Urothelium cell line (cell line): ENCODE measurements around the gene ETDC.
"Not testable (repeated sequence)": the region's sequence is repeated elsewhere in the genome, so short reads cannot be mapped to it uniquely, and the experiment has no call there.

Experiments
- DNase-seq: peaks from one replicate; pipeline ENCODE4 v3.0.0; 2011; ENCODE audit warnings: low spot score, mixed read lengths
- FAIRE-seq: peaks from 2 replicates; lab custom pipeline; 2011; peaks lifted over from hg19 to GRCh38; lab: Jason Lieb, UNC

Gene ETDC

DNA sequence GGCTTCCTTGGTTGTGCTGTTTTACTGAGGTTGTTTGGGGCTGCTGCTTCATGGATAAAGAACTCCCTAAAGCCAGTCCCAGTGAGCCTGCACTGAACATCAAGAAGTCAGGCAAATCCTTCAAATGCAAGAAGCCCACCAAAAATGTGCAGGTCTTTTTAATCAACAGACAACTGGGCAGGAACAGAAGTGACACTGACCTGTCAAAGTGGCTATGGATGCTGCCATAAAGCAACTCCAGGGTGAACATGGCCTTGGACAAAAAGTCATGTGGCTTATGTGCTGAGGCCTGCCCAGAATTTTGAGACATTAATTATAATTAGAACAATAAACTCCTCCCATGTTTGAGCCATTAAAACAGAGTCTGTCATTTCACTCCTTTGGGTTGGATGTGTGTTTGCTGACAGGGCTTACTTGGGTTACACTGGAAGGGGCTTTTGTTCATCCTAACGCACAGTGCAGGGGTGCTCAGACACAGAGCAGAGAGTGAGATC, at the start of gene ETDC:
Gene ETDC, plus strand, starts transcription at position 51 of the 494 bp plus-strand sequence. Its CDS starts 0 bp downstream, at position 51.
- DNase-seq (no peak), FAIRE-seq (no peak)

DNA sequence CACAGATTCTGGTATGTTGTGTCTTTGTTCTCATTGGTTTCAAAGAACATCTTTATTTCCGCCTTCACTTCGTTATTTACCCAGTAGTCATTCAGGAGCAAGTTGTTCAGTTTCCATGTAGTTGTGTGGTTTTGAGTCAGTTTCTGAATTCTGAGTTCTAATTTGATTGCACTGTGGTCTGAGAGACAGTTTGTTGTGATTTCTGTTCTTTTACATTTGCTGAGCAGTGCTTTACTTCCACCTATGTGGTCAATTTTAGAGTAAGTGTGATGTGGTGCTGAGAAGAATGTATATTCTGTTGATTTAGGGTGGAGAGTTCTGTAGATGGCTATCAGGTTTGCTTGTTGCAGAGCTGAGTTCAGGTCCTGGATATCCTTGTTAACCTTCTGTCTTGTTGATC, 48.3 kb upstream of the ETDC start:
- DNase-seq, FAIRE-seq: not testable (repeated sequence)

DNA sequence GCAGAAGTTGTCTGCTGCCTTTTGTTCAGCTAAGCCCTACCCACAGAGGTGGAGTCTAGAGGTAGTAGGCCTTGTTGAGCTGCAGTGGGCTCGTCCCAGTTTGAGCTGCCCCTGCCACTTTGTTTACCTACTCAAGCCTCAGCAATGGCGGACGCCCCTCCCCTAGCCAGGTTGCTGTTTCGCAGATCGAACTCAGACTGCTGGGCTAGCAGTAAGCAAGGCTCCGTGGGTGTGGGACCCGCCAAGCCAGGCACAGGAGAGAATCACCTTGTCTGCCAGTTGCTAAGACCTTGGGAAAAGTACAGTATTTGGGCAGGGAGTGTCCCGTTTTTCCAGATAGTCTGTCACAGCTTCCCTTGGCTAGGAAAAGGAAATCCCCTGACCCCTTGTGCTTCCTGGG, 45.9 kb upstream of the ETDC start:
- not testable (repeated sequence) for FAIRE-seq, DNase-seq

DNA sequence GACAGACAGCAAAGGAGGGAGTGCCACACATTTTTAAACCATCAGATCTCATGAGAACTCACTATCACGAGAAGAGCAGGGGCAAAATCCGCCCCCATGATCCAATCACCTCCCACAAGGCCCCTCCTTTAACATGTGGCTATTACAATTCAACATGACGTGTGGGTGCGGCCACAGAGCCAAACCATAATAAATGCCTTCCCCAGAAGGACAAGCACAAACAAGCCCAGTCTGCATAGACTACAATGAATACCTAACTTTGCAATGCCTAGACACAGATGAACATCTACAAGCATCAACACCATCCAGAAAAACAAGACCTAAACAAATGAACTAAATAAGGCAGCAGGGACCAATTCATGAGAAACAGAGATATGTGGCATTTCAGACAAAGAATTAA, 45.1 kb upstream of the ETDC start:
- FAIRE-seq = no peak

DNA sequence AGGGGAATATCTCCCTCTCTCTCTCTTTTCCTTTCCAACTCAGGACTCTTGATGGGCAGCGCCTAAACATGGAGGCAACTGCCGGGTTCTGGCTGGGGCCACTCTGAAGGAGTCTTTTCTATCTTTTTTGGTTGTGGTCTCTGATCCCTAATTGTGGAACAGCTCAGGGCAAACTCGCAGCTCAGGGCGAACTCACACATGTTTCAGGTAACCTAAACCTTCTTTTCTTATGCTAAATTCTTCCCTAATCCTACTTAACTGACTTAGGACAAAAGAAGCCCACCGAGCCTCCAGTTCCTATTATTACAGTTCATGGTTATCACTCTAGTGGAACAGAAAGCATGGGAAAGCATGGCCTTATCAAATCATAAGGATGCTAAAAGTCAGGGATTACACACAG, 36.1 kb upstream of the ETDC start:
- DNase-seq (no peak), FAIRE-seq (no peak)

More for the DNA sequence above, 45.1 kb upstream of the ETDC start:
- no peak for DNase-seq

DNA sequence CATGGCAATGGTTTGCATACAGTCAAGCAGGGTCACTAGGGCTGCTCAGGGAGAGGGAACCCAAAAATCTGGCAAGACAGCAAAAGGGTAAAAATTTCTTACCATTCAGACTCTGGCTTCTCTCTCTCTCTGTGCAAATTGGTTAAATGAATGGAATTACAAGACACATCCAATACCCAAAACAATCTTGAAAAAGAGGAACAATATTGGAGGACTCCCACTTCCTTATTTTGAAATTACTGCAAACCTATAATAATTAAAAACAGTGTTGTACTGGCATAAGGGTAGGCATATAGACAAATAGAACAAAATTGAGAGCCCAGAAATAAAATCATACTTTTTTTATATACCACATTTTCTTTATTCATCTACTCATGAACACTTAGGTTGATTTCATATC, 33.3 kb upstream of the ETDC start:
- FAIRE-seq = no peak

DNA sequence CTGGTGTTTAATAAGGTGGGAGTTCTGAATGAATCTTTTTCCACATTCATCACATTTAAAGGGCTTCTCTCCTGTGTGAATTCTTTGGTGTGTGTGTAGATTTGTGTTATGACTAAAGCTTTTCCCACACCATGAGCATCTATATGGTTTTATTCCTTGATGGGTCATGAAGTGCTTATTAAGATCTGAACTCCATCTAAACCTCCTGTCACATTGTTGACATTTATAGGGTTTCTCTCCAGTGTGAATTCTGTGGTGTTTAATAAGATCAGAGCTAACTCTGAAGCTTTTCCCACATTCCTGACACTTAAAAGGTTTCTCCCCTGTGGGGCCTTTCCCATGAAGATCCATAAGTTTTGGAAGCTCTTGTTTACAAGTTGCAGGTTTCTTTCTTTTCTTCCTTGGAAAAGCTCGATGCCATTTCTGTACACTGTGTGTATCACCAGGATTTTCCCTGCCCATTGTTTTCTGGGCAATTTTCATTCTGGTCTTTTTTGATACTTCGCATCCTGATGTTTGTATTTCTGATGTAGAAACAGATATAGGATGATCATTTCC, 21.9 kb upstream of the ETDC start:
- FAIRE-seq = no peak
- no peak for DNase-seq

More for the DNA sequence above, 33.3 kb upstream of the ETDC start:
- DNase-seq = no peak

DNA sequence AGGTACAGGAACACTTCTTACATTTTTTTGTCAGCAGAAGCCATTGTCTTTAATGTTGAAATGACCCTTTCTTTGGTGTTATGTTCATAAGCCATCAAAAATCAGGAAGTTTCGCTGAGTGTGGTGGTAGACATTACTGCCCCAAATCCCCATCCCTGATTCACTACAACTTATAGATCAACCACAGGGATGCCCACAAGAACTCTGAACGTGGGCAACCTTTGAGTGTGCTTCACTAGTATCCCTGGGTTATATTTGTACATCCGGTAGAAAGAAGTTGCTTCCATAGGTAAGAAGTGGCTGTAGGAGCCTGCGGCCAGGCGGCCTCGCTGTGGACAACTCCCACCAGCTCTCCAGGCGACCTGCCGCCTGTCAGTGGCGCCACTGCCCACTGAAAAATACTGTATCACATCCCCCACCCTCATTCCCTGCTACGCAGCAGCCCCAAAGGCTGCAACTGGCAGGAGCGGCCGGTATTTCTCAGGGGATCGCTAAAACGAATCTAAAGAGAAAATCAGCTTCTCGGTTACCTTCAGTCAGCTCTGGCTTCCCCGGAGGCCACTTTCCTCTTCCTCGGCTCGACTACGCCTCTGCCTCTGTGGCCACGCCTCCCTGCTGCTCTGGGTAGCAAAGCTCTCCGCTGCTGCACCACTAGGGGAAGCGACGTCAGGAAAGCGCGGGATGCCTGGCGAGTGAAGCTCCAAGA, 13.9 kb upstream of the ETDC start:
- DNase-seq (no peak), FAIRE-seq (no peak)

DNA sequence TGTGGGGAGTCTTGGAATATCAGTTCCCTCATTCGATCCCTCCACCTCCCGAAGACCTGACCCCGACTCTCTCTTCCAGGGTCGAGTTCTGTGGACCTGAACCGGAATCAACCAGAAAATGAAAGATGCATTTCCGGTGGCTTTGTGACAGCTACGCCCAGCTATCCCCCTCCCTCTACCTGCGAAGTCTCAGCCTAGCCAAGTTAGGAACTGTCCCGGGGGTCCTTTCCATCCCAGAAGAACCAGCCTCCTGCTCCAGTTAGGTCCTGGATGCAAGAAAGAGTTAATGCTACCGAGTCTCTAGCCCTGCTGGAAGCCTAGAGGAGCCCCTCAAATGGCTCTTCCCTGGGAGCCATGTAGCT, 13.4 kb upstream of the ETDC start:
- DNase-seq (no peak), FAIRE-seq (no peak)

DNA sequence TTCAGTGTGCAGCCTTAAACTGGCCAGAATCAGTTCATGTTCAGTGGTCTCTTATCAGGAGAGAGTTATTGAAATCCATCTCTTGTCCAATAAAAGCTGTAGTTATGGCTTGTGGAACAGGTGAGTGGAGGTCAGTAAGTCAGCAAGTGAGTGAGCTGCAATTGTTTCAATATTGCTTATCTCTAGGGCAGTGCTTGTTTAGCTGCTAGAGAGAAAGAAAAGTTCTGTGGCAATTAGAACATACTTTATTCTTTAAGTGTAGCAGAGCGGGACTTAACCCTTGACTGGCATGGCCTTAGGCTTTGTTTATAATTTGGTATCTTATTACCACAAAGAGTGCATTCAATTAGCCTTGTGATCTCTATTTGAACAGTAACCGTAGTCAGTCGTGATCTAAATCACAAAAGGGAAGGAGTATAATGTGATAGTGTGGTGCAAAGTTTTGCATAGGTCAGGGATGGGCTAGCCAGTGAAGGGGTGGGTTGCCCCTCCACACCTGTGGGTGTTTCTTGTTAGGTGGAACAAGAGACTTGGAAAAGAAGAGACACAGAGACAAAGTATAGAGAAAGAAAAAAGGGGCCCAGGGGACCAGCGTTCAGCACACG, 6.9 kb upstream of the ETDC start:
- FAIRE-seq (no peak), DNase-seq (no peak)

DNA sequence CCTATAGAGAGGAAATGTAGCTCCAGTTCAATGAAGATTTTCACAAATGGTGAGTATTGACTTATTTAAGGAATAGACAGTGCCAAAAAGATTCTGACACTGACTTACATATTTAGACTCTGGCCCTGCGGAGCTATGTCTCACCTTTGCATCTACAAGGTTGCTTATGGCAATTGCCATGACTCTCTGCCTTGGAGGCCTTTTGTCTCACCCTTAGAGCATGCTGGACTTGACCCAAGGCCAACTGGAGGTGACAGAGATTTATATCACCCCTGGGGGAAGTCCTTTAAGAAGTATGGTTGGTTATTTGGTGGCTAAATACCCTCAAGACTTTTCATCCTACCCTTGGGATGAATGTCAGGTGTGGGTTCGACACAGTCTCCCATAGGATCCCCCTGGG, 4.5 kb upstream of the ETDC start:
- DNase-seq = no peak
- FAIRE-seq = no peak

DNA sequence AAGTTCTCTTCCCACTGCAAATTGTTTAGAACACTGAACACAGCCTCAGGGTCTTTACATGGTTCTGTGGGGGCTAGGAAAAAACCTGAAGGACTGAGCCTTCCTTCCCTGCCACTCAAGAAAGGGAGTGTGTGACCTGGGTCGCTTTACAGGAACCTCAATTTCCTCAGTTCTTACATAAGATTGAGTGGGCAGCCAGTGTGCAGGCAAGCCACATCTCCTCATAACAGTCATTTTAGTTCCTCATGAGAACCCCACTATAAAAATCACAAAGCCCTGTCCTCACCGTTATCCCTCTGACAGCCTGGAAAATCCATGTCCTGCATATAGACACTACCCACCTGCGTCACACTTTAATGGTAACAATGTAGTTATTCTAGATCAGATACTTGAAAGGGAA, 2.1 kb upstream of the ETDC start:
- DNase-seq (no peak), FAIRE-seq (no peak)

DNA sequence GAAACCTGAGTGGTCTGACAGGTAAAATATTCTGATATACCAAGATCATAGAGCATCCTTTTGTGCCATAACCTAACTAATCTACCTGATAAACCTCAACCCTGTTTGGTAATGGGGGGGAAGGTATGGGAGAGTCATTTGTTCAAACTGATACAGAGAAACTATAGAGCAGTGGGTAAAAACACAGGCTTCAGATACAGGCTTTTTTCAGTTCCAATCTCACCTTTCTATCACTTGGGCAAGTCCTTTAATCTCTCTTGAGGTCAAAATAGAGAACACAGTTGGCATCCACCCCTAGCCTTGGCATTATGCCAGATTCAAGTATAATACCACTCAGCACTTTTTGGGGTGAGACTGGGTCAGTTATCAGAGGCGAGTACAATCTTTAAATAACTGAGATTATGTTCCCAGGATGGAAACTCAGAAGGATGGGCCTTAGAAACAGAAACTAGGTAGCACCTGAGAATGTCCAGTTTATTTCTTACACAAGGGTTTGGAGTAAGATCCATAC, 880 bp upstream of the ETDC start:
- FAIRE-seq (no peak), DNase-seq (no peak)

DNA sequence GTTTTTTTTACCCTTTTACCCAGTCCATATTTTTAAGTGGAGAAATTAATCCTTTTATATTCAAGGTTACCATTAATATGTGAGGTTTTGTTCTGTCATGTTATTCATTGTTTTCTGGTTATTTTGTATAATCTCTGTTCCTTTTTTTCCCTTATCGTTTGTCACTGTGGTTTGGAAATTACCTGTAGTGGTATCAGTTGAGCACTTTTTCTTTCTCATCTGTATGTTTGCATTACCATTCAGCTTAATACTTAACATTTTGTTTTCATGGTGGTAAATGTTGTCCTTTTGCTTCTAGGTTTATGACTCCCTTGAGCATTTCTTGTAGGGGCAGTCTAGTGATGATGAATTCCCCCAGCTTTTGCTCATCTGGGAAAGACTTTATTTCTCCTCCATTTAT, 6.6 kb downstream of the ETDC start:
- no peak for FAIRE-seq
- DNase-seq = no peak

DNA sequence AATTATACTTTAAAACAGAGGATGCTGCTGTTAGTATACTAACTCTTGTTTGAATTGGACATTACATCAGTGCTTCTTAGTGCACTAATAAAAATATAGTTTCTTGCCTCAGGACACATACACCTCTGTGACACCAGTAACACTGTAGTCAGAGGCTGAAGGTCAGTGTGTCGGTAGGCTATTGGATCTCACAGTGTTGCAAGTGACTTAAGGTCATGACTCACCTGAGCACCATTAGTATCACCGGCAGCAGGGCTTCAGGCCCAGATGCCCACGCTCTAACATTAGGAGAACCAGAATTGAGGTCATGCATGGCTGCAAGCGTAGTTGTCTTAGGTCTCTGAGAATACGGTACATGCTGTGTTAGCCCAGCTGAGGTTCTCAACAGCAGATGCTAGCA, 15.2 kb downstream of the ETDC start:
- FAIRE-seq (no peak), DNase-seq (no peak)

DNA sequence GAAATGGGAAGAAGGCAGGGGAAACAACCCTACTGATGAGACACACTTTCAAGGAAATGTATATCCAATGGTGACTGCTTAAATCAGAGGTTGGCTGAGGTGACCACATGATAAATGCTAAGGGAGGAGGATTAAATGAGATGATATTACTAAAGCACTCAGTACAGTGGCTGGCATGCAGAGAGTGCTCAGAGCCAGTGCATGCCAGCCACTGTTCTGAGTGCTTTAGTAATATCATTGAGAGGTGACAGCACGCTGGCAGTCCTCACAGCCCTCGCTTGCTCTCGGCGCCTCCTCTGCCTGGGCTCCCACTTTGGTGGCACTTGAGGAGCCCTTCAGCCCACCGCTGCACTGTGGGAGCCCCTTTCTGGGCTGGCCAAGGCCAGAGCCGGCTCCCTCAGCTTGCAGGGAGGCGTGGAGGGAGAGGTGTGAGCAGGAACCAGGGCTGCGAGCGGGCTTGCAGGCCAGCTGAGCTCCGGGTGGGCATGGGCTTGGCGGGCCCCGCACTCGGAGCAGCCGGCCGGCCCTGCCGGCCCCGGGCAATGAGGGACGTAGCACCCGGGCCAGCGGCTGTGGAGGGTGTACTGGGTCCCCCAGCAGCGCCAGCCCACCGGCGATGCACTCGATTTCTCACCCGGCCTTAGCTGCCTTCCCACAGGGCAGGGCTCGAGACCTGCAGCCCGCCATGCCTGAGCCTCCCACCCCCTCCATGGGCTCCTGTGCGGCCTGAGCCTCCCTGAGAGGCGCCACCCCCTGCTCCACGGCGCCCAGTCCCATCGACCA, 15.9 kb downstream of the ETDC start:
- not testable (repeated sequence) for FAIRE-seq, DNase-seq

DNA sequence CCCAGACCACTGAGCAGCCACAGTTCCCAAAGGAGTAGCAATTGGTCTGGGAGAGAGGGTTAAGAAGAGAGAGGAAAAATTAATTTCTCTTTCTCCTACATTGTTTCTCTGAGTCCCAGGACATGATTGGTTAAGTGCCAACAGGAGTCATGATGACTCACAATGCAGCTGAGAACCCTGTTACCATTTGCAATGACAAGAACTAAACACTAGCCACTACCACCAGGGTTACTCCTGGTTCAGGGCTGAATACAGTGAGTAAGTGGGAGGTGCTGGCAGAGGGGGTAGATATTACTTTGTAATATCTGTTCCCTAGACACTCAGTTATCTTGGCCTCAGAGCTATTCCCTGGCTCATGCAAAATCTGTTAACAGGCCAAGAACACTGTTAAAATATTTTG, 18.0 kb downstream of the ETDC start:
- FAIRE-seq (no peak), DNase-seq (peak; percentile 2)

DNA sequence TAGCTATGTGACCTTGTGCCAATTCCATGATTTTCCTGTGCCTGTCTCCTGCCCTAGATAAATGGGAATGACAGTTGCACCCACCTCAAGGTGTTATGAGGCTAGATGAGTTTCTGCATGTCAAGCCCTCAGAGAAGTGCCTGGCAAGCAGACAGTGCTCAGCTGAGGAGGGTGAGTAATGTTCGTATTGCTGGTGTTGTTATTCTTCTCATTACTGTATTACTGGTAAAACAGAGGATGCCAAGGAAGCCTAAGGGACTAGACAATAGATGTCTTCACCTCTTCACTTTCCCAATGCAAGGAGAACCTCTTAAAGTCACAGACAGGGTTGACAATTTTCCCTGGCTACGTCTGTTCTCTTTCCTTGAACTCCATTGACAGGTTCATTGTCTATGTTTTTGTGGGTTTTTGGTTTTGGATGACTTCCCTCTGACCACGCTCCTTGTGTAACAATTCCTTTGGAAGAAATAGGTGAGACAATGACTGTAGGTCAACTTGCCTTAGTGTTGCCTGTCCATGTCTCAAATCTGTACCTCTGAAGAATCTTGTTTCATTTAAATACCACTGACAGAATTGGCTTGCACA, 19.2 kb downstream of the ETDC start:
- FAIRE-seq (no peak), DNase-seq (no peak)

DNA sequence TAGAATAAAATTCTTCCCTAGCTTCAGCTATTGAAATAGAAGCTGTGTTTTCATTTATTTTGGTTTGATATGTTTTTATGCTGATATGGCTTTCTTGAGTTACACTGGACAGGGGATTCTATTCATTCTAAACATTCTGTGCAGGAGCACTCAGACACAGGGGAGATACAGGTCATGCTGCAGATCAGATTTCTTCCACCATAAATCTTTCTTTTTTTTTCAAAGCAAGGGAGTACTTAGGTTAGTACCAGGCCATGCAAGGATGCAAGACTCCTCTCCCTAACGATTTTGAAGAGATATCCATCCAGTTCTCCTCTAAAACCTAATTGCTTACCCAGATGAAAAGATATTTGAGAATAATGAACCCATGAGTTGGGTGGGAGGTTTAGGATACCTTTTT, 21.4 kb downstream of the ETDC start:
- no peak for DNase-seq
- no peak for FAIRE-seq

DNA sequence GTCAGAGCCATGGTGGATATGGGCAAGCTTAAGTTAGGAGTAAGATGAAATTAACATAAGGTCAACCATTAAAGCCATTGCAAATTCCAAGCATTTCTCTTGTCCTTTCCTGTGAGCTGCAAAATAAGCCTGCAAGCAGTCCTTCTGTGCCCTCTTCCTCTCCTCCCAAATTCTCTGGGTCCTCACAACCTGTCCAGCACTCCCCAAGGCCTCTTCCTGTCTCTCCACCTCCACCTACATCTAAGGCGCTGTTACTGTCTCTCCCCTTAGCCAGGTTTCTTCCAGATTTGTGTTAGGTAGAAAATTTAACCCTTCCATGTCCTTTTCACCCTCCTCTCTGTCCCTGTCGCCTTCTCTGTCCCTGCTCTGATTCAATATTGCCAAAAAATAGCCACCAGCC, 22.2 kb downstream of the ETDC start:
- DNase-seq (no peak), FAIRE-seq (no peak)

DNA sequence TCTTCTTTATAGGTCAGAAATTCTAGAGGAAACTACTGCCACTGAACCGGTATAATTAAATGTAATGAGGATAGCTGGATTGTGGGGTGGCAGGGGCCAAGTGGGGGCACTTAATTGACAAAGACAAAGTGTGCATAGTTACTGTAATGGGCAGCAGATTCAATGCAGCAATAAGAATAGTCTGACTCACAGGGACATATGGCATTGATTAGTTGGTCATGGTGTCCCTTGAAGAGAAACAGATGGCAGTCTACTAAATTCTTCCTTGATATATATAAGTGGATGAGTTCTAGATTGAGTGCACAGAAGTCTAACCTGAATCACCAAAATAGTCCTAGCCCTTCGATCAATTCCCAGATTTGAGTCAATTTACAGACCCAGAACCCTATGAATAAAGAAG, 31.6 kb downstream of the ETDC start:
- no peak for DNase-seq
- FAIRE-seq = no peak
